NAMALWA (cell line): ENCODE measurements around the gene ANO3.
"Not testable (repeated sequence)": the region's sequence is repeated elsewhere in the genome, so short reads cannot be mapped to it uniquely, and the experiment has no call there.

Experiments
- DNase-seq: peaks from one replicate; pipeline ENCODE4 v3.0.0-alpha.2; 2015; ENCODE audit warnings: low spot score

Gene ANO3

DNA sequence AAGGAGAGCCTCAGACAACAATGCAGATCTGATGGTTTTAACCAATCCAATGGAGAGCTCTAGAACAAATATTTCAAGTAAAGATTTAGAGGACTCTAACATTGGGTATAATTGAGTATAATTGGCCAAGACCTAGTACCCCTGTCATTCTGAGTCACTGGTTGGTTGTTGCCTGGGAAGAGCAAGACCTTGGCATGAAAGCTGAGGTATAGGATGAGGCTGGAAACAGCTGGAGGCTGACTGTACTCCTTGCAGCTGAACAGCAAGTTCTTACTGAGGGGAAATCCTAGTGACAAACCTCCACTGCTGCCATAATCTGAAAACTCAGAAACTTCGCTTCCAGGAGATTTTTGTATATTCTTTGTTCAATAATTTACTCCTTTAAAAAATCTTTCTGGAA, 294.4 kb downstream of the ANO3 start:
- no peak for DNase-seq

GRCh38 chr11:26632691-26633159, 300.8 kb downstream of the ANO3 start:
- no peak for DNase-seq

- not testable (repeated sequence) for DNase-seq
Measured at GRCh38 chr11:26643314-26643713, 311.4 kb downstream of the ANO3 start.

DNA sequence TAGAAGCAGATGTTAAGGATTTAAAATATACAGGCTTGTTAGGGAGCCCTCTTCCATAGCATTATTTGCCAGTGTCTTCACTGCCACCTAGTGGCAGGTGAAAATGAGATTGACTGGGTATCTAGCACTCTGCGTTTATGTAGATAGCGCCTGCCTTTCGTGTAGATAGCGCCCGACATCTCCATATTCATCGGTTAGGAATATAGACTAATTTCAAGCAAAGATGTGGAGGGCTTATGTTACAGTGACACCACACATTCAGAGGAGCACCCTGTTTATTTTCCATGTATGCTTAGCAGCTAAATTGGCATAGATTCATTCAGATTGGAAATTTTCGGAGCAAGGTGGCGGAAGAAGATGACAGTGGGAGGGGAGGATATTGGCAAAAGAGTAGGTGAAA, 318.0 kb downstream of the ANO3 start:
- DNase-seq, result peak; percentile 75

DNA sequence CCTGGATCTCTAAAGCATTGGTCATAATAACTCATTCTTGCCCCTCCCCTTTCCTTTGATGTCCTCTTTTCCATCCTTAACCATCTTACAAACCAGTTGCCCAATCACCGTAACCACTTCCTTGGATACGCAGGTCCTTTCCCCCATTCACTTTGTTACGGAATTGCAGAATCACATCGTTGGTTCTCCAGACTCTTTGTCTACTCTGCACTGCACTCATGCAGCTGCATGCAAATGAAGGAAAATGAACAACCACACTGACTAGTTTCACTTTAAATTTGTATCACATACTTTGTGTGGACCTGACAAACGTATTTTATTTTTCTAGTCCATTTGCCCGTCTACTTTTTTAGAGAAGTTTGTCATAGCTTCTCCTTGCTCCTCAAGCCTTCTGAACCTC, 320.0 kb downstream of the ANO3 start:
- peak; percentile 13 for DNase-seq

DNA sequence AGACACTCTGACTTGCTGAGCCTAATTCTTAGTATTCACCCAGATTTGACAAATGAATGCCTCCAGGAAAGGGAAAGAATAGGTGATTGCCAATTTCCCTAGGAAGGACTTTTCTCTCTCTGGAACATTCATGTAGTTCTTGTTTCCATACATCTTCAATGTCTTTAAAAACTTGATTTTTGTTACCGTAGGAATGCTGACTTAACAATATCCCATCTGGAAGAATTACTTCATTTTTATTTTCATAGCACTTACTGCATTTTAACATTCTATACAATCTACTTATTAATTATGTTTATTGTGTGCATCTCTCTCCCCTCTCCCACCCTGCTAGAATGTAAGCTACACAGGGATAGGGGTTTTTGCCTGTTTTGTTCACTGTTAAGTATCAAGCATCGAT, 323.4 kb downstream of the ANO3 start:
- no peak for DNase-seq

GRCh38 chr11:26662916-26663315, 331.0 kb downstream of the ANO3 start:
- DNase-seq, result no peak

GRCh38 chr11:26665036-26665435, 333.1 kb downstream of the ANO3 start:
- DNase-seq, result no peak

GRCh38 chr11:26665946-26666345, 334.0 kb downstream of the ANO3 start:
- DNase-seq, result no peak

- DNase-seq, result no peak
Measured at GRCh38 chr11:26675233-26675928, 343.5 kb downstream of the ANO3 start.

- no peak for DNase-seq
Measured at GRCh38 chr11:26676641-26677040, 344.7 kb downstream of the ANO3 start.

DNA sequence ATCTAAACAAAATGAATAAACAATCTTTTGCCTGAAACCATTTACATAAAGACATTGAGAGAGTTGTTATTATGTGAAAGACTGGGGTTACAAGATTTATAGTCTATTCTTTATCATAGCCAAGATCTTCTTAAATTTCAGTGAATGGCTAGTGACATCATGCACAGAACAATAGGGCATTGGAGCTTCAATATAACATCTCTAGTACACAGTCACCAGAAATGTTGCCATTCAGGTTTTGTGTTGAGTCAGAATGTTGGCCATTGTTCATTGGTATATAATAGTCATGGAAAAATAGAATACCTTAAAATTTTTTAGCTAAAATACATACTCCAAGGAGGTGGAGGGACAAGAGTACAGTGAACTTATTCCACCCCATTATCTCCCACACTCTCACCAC, 345.6 kb downstream of the ANO3 start:
- no peak for DNase-seq

DNA sequence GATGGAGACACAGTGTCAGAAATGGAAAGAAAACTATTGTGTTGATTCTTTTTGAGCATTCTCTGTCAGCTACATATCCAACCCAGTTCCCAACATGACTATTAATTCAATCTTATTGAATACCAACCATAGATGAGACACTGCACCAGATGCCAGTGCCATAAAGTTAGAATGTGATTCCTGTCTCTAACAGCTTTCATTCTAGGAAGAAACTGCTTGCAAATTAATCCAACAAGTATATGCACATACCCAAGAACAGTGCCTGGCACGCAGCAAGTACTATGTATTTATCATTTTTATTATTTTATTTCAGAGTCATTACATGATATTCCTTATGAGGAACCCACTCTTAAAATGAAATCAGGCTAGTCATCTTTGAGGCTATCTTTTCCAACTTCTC, 355.4 kb downstream of the ANO3 start:
- DNase-seq, result no peak

- DNase-seq, result no peak
Measured at GRCh38 chr11:26688701-26689100, 356.8 kb downstream of the ANO3 start.

DNA sequence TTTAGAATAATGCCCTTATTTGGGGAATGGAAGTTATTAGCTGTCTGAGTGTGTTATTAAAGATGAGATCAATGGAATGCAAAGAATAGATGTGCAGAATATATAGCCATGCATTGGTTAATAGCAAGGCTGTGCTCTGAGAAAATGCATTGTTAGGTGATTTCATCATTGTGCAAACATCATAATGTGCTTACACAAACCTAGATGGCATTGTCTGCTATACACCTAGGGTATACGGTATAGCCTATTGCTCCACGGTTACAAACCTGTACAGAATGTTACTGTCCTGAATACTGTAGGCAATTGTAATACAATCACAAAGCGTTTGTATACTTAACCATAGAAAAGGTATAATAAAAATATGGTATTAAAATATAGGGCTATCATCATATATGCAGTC, 364.4 kb downstream of the ANO3 start:
- no peak for DNase-seq

- DNase-seq, result no peak
Measured at GRCh38 chr11:26698224-26698623, 366.3 kb downstream of the ANO3 start.

DNA sequence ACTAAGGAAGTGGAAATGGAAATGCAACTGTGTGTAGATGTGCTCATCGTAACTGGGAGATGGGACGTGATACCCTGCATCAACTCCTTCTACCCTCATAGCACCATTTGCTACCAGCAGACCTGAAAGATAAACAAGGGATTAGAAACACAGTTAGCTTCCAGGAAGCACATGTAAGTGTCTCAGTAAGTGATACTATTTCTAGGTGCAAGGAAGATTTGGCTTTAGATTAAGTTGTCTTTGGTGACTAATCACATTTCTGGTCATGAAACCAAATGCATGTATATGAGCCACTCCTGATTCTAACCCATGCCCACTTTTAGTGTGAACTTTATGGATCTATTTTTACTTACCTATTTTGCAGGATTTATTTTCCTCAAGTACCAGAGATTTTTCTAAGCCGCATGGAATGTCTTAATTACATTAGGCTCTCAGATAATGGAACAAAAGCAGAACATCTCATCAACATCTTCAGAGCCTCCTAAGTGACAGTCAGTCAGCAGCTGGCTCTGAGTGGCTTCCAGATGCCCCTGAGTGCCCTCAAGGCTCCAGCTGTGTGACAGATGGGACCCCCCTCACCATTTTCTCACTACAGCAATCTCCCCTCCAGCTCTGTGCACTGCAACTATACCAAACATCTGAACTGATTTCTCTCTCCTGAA, 368.8 kb downstream of the ANO3 start:
- no peak for DNase-seq

GRCh38 chr11:26702406-26702805, 370.5 kb downstream of the ANO3 start:
- DNase-seq, result no peak

DNA sequence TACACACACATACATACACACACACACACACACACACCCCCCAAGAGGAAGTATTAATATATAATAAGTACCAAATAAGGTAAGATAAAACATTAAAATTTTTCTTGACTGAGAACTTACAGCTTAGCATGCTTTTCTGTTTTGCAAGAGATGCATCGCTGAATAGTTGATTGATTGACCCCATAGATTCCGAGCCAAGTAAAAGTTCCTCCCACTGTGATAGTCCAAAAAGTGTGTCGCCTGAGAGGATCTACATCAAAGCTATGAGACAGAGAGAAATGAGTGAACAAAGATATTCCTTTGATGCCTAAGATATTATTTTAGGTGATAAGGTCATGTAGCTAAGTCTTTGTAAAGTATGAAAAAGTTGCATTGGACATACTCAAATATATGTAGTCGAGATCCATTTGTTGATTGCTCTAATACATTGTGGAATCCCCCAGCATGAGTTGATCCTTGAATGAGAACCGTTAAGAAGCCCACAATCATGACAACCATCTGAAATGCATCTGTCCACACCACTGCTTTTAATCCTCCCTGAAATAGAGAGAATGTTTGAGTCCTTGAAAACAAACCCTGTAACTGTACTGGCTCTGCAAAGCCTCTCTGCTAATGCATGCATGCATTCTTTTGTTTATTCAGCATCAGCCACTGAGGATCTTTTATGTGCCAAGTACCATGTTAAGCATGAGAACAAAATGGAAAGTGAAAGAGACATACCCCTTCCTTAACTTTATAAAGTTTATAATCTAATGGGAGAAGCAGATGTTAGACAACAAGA, 371.7 kb downstream of the ANO3 start:
- no peak for DNase-seq

DNA sequence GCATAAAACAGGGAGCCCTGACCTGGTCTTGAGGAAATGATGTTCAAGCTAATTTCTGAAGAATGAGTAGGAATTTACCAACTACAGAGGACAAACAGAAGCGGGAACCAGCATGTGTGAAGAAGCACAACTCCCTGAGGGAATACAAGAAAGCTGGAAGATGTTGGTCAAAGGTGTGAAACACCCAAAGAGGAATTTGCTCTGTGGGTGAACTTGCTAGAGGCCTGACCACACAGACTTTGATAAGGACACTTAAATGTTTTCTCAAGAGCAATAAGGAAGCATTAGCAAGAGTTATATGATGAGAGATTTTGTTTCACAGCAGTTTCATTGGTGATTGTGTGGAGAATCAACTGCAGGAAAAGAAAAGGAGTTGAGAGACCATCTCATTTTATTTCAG, 372.3 kb downstream of the ANO3 start:
- no peak for DNase-seq

DNA sequence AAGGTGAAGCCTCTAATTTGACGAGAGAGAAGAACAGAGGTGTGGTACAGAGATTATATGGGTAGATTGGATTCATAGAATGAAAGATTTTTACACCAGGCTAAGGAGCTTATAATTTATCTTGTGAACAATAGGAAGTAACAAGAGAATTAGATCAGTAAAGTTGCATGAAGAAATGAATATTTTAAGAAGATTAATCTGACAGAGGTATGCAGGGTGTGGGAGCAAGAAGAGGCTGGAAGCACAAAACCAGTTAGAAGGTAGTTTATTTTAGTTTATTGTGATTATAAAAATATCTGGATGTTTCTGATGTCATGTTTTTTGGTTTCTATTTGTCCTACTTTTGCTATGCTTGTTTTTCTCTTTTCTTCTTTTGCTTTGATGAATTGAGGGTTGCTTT, 374.3 kb downstream of the ANO3 start:
- no peak for DNase-seq

- DNase-seq, result no peak
Measured at GRCh38 chr11:26708736-26709456, 377.0 kb downstream of the ANO3 start.
